OCI-LY1 (cell line): ENCODE measurements around the gene MYO15A.

Source experiments
- H2AFZ ChIP-seq: fragments of 200-600 bp; sonication (generic), shearing (Covaris generic); 2 replicates; pipeline ENCODE4 v1.6.0; 2014; ENCODE audit warnings: antibody characterized with exemption, mild to moderate bottlenecking, low read length
- H3F3A ChIP-seq: fragments of 200-600 bp; sonication (generic), shearing (Covaris generic); 2 replicates; pipeline ENCODE4 v1.6.0; 2014; ENCODE audit warnings: mild to moderate bottlenecking, antibody characterized with exemption, low read length, moderate library complexity; ENCODE audit not compliant: insufficient read depth
- H3K27ac ChIP-seq: fragments of 200-600 bp; sonication (generic); 2 replicates; pipeline ENCODE4 v1.5.1; 2014; ENCODE audit warnings: low read length, mixed run types, mild to moderate bottlenecking, low read depth; ENCODE audit not compliant: poor library complexity, severe bottlenecking
- H3K27me3 ChIP-seq: fragments of 200-600 bp; sonication (generic); 2 replicates; pipeline ENCODE4 v1.6.0; 2014; ENCODE audit warnings: antibody characterized with exemption, mild to moderate bottlenecking, low read length, moderate library complexity; ENCODE audit not compliant: insufficient read depth
- H3K36me3 ChIP-seq: fragments of 200-600 bp; sonication (generic); 2 replicates; pipeline ENCODE4 v1.6.1; 2014; ENCODE audit warnings: mild to moderate bottlenecking, antibody characterized with exemption, low read length, moderate library complexity, mixed read lengths; ENCODE audit not compliant: insufficient read depth
- H3K4me1 ChIP-seq: fragments of 200-600 bp; sonication (generic); 2 replicates; pipeline ENCODE4 v1.5.1; 2014; ENCODE audit warnings: mild to moderate bottlenecking, low read length, moderate library complexity; ENCODE audit not compliant: insufficient read depth, severe bottlenecking
- H3K4me2 ChIP-seq: fragments of 200-600 bp; sonication (generic), shearing (Covaris generic); 2 replicates; pipeline ENCODE4 v1.6.1; 2014; ENCODE audit warnings: low read length
- H3K4me3 ChIP-seq: fragments of 200-600 bp; sonication (generic); 2 replicates; pipeline ENCODE4 v1.5.1; 2014; ENCODE audit warnings: low read length, low read depth, mild to moderate bottlenecking, mixed read lengths; ENCODE audit not compliant: poor library complexity, severe bottlenecking
- H3K79me2 ChIP-seq: fragments of 200-600 bp; shearing (Covaris generic); 2 replicates; pipeline ENCODE4 v1.6.1; 2016; ENCODE audit warnings: mixed run types, low read length, mixed read lengths; ENCODE audit not compliant: insufficient read depth
- H3K9ac ChIP-seq: fragments of 200-600 bp; sonication (generic), shearing (Covaris generic); 2 replicates; pipeline ENCODE4 v1.6.1; 2014; ENCODE audit warnings: mild to moderate bottlenecking, low read length, mixed read lengths
- H3K9me2 ChIP-seq: fragments of 200-600 bp; sonication (generic), shearing (Covaris generic); 2 replicates; pipeline ENCODE4 v1.6.1; 2014; ENCODE audit warnings: low read depth, mild to moderate bottlenecking, low read length, mixed read lengths
- H3K9me3 ChIP-seq: fragments of 200-600 bp; shearing (Covaris generic); 2 replicates; pipeline ENCODE4 v1.6.1; 2014; ENCODE audit warnings: low read length, mixed read lengths
- H4K20me1 ChIP-seq: fragments of 200-600 bp; sonication (generic), shearing (Covaris generic); 2 replicates; pipeline ENCODE4 v1.6.0; 2016; ENCODE audit warnings: mild to moderate bottlenecking, low read length; ENCODE audit not compliant: insufficient read depth
- CTCF ChIP-seq: fragments of 200-600 bp; sonication (generic), shearing (Covaris generic); IDR thresholded peaks from 2 replicates; pipeline ENCODE4 v1.5.1; 2017; ENCODE audit warnings: mild to moderate bottlenecking, antibody characterized with exemption, low read length, moderate library complexity, mixed read lengths
- EZH2 ChIP-seq: fragments of 200-600 bp; sonication (generic), shearing (Covaris generic); IDR thresholded peaks from 2 replicates; pipeline ENCODE4 v1.8.0; 2017; ENCODE audit warnings: borderline replicate concordance, mixed run types, mild to moderate bottlenecking, antibody characterized with exemption, low read length, moderate library complexity, mixed read lengths

The MYO15A gene

GRCh38 chr17:18163547-18163946 lies 55.0 kb downstream of the MYO15A start:
- peaks cover 4% of the 10 kb centered on the region for H3K4me1 ChIP-seq
- H3K79me2 ChIP-seq, result no peaks in the 10 kb centered on the region
- no peak overlapping the region for H3K9ac ChIP-seq
- H4K20me1 ChIP-seq, result no peaks in the 10 kb centered on the region
- peaks cover 2% of the 10 kb centered on the region; the same call in 1 of the 2 replicates for H3K36me3 ChIP-seq
- H2AFZ ChIP-seq, result no peak overlapping the region
- H3F3A ChIP-seq, result no peaks in the 10 kb centered on the region
- no peak overlapping the region for H3K27ac ChIP-seq
- peaks cover 6% of the 10 kb centered on the region; the same call in 1 of the 2 replicates for H3K9me3 ChIP-seq
- H3K4me2 ChIP-seq, result no peak overlapping the region
- H3K27me3 ChIP-seq, result peaks cover 13% of the 10 kb centered on the region; the same call in 1 of the 2 replicates
- no peak for TF ChIP-seq CTCF
- no peak for TF ChIP-seq EZH2
- H3K9me2 ChIP-seq, result no peaks in the 10 kb centered on the region
- no peak overlapping the region for H3K4me3 ChIP-seq

GRCh38 chr17:18166894-18167293 lies 58.3 kb downstream of the MYO15A start:
- Histone ChIP-seq H3K79me2 (no peaks in the 10 kb centered on the region), H3K4me1 (no peaks in the 10 kb centered on the region), H4K20me1 (no peaks in the 10 kb centered on the region), H3K9me3 (peaks cover 6% of the 10 kb centered on the region; the same call in 1 of the 2 replicates), H3K9me2 (no peaks in the 10 kb centered on the region), H3K36me3 (peaks cover 2% of the 10 kb centered on the region; the same call in 1 of the 2 replicates), H3K4me2 (no peak overlapping the region), H3F3A (no peaks in the 10 kb centered on the region), H3K27me3 (peaks cover 13% of the 10 kb centered on the region; the same call in 1 of the 2 replicates), H2AFZ (no peak overlapping the region), H3K4me3 (no peak overlapping the region), H3K27ac (no peak overlapping the region), H3K9ac (no peak overlapping the region)
- TF ChIP-seq CTCF (peak; percentile 17; the same call in 1 of the 2 replicates), EZH2 (no peak)

GRCh38 chr17:18167421-18167820 lies 58.9 kb downstream of the MYO15A start:
- H3K9me2 ChIP-seq, result no peaks in the 10 kb centered on the region
- H3K27ac ChIP-seq, result no peak overlapping the region
- no peaks in the 10 kb centered on the region for H4K20me1 ChIP-seq
- H3K27me3 ChIP-seq, result peaks cover 13% of the 10 kb centered on the region; the same call in 1 of the 2 replicates
- no peaks in the 10 kb centered on the region for H3K4me1 ChIP-seq
- H3F3A ChIP-seq, result no peaks in the 10 kb centered on the region
- no peak overlapping the region for H2AFZ ChIP-seq
- no peak overlapping the region for H3K4me2 ChIP-seq
- H3K9ac ChIP-seq, result no peak overlapping the region
- no peaks in the 10 kb centered on the region for H3K79me2 ChIP-seq
- TF ChIP-seq CTCF (no peak), EZH2 (no peak)
- peaks cover 2% of the 10 kb centered on the region; the same call in 1 of the 2 replicates for H3K36me3 ChIP-seq
- H3K9me3 ChIP-seq, result peaks cover 6% of the 10 kb centered on the region; the same call in 1 of the 2 replicates
- H3K4me3 ChIP-seq, result no peak overlapping the region
